ENCODE measurements around the gene RGSL1. TPM values are rescaled to one million over a fixed set of nuclear protein-coding genes. Genes with fewer than 3 reads are reported as not detected.

RGSL1 gene
- total RNA-seq, 1 donor from 2014 or later = not detected

DNA sequence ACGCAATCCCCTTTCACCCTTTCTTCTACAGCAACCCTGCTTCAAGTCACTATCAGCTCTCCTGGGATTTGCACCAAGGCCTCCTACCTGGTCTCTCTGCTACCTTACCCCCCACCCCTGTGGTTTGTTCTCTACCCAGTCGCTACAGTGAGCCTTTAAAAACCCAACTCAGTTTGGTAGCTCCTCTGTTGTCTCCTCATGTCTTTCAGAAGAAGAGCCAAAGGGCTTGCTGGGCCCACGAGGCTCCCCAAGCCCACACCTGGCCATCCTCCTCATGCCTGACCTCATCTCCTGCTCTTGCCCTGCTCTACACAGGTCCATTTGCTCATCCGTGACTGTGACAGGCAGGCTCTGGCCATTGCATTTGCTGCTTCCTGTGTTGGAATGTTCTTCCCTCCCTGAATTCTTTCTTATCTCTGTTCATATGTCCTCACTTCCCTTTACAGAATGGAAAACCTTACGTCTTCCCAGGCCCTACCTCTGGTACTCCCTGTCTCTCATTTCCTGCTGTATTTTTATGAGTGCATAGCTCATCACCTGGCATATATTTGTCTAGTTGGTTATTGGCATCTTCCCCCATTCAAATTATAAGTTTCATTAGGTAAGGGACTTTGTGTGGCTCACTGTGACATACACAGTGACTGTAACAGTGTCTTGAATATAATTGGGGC, 150.9 kb downstream of the RGSL1 start:
- no peak for DNase-seq (ENCODE audit: low read depth)
- TF ChIP-seq, protein P1, sequence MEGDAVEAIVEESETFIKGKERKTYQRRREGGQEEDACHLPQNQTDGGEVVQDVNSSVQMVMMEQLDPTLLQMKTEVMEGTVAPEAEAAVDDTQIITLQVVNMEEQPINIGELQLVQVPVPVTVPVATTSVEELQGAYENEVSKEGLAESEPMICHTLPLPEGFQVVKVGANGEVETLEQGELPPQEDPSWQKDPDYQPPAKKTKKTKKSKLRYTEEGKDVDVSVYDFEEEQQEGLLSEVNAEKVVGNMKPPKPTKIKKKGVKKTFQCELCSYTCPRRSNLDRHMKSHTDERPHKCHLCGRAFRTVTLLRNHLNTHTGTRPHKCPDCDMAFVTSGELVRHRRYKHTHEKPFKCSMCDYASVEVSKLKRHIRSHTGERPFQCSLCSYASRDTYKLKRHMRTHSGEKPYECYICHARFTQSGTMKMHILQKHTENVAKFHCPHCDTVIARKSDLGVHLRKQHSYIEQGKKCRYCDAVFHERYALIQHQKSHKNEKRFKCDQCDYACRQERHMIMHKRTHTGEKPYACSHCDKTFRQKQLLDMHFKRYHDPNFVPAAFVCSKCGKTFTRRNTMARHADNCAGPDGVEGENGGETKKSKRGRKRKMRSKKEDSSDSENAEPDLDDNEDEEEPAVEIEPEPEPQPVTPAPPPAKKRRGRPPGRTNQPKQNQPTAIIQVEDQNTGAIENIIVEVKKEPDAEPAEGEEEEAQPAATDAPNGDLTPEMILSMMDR (conservative IDR thresholded peaks at IDR 0.05; ENCODE audit: low read depth, low read length) = no peak
- H3K4me3 ChIP-seq (ENCODE audit: low read depth, low read length) = no peak overlapping the region

DNA sequence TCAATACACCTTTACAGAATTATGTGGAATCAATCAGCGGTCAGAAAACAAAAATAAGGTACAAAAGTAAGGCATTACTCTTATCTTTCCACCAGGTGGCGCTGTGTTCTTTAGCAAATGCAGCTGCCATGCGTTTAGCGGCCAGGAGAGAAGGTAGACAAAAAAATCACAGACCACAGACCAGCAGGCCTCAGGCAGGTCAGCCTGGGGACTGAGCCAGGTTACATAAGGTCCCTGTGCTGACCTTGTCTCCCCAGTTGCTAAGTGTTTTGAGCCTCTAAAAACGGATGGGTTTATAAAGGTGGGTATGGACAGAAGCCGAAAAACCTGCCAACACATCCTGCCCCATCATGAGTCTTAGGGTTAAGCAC, 151.5 kb downstream of the RGSL1 start:
- DNase-seq (ENCODE audit: low read depth) = no peak
- TF ChIP-seq, protein P1 (conservative IDR thresholded peaks at IDR 0.05; ENCODE audit: low read depth, low read length) = peak; percentile 82
- no peak overlapping the region for H3K4me3 ChIP-seq (ENCODE audit: low read depth, low read length)

DNA sequence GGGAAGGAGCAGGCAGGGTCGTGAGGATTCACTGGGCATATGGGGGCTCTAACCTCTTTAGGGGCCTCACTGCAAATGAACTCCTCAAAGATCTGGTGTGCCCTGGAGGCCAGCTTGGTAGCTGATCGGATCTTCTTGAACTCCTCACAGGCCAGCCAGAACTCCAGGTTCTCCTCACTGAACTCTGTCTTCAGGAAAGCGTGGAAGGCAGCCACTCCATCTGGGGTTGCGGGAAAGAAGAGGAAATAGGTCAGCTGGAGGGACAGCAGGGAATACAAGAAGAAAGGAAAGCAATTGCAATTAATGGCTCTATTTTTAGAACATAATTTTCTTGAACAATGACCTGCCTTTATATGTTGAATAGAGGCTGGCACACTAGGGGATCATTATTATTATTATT, 152.0 kb downstream of the RGSL1 start:
- DNase-seq (ENCODE audit: low read depth) = no peak
- no peak overlapping the region for H3K4me3 ChIP-seq (ENCODE audit: low read depth, low read length)
- TF ChIP-seq, protein P1 (conservative IDR thresholded peaks at IDR 0.05; ENCODE audit: low read depth, low read length) = no peak

DNA sequence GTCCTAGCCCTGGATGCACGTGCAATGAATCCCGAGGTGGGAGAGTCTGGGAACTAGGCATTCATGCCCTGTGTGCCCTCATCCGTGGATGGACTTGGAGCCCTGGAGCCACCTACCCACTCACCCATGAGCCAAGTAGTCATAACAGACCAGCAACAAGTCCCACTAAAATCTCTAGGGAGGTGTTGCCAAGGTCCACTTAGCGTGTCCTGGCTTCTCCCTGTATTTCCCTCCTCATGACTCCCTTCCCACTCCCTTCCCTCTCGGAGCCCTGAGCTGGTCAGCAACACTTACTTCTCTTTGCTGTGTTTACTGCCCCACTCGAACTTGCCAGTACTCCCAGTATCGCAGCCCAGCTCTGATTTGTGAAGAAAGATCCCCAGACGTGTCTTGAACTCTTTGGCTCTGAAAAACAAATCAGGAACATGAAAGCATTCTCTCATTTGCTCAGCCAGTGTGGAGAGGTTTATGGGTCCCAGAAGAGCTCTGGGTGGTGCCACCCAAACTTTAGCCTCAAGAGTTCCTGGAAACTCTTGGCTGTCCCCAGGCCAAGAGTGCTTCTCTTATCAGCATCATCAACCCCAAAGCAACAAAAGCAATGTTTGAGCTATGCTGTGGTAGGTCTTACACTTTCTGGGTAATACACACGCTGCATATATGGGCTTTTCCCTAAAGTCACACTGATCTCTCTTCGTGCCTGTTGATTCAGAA, 153.1 kb downstream of the RGSL1 start:
- TF ChIP-seq, protein P1 (conservative IDR thresholded peaks at IDR 0.05; ENCODE audit: low read depth, low read length) = no peak
- DNase-seq (ENCODE audit: low read depth) = no peak
- no peak overlapping the region for H3K4me3 ChIP-seq (ENCODE audit: low read depth, low read length)

DNA sequence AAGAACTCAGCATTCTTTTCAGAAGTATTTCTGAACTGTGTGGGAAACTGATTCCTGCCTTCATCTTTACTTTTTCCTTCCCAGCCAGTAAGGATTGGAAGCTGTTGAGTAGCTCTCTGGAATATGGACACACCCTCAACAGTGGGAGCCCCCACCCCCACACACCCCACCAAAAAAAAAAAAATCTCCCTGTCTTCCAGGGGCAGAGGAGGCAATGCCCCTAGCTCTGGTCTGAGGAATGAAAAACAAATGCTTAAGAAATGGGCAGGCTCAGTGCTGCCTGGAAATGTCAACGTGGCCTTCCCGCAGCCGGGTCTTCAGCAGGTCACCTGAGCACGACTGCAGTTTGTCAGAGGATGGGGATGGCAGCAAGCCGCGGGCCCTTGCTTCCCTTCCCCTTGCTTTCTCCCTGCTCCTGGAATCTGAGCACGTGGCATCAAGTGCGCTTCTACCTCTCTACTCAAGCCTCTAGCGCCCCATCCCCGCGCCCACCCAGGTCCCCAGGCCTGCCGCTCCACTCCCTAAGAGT, 153.8 kb downstream of the RGSL1 start:
- TF ChIP-seq, protein P1 (conservative IDR thresholded peaks at IDR 0.05; ENCODE audit: low read depth, low read length) = no peak
- peak overlapping the region; percentile 54 for H3K4me3 ChIP-seq (ENCODE audit: low read depth, low read length)
- no peak for DNase-seq (ENCODE audit: low read depth)

DNA sequence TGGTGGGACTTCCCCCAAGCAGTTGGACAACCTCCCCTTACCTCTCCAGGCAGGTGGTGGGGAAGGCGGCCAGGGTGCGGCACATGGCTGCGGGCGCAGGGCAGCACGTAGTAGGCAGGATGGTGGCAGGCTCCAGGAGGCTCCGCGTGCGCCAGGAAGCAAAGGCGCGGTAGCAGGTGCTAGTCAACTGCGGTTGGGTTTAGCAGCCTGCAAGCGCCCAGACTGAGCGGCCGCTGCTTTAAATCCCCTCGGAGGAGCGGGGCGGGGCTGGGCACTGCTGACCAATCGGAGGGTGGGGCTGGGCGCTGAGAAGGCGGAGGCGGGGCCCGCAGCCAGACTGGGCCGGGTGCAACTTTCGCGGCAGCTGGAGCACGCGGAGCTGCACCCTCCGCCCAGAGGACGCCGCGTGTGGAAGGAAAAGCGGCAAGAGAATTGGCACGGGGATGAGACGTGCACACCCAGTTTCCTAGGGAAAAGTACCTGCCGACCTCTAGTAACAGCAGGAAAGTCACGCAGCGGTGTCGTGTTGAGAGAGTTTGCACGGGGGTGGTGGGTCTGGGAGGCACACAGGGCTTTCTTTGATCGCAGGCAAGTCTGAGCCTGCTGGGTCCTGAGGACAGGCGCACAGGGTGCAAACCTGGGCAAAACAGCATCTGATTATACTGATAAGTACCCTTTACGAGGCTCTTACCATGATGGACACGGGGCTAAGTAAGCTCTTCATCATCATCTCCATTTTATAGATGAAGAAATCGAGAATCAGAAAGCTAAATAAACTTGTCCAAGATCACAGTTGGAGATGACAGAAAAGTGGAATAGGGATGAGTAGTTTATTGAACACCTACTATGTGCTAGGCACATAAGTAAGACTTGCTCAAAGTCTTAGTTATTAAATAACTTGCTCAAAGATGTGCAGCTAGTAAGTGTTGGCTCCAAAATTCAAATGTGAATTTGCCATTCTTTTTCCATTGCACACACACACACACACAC, 154.5 kb downstream of the RGSL1 start, which contains the start of gene RGS16:
Gene RGS16 (minus strand): TSS at position 215 of the 990 bp plus-strand sequence. CDS start 130 bp downstream, at position 85.
- no peak for DNase-seq (ENCODE audit: low read depth)
- peak within 1 kb of the TSS; percentile 54 for H3K4me3 ChIP-seq (ENCODE audit: low read depth, low read length)
- TF ChIP-seq, protein P1 (conservative IDR thresholded peaks at IDR 0.05; ENCODE audit: low read depth, low read length) = no peak

Measured in epithelial cell of proximal tubule (primary cell).